ENCODE results near the gene NFE2L3.

DNA sequence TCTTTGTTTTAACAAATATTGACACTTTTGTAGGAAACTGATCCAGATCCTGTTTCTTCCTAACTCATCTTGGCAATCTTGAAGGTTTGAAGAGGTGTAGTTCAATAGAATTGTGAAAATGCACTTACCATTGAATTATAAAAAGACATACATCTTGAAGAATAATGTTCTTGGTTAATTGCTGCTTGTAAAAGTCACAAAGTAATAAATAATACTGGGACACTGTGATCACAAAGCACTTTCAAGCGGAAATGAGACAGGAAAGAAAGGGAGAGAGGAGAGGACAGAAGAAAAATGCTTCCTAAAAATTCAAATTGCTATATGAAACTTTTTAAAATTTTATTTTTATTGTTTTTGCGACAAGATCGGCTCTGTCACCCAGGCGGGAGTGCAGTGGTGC is 15.2 kb upstream of the NFE2L3 start:
- TF ChIP-seq, protein P1, sequence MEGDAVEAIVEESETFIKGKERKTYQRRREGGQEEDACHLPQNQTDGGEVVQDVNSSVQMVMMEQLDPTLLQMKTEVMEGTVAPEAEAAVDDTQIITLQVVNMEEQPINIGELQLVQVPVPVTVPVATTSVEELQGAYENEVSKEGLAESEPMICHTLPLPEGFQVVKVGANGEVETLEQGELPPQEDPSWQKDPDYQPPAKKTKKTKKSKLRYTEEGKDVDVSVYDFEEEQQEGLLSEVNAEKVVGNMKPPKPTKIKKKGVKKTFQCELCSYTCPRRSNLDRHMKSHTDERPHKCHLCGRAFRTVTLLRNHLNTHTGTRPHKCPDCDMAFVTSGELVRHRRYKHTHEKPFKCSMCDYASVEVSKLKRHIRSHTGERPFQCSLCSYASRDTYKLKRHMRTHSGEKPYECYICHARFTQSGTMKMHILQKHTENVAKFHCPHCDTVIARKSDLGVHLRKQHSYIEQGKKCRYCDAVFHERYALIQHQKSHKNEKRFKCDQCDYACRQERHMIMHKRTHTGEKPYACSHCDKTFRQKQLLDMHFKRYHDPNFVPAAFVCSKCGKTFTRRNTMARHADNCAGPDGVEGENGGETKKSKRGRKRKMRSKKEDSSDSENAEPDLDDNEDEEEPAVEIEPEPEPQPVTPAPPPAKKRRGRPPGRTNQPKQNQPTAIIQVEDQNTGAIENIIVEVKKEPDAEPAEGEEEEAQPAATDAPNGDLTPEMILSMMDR (IDR thresholded peaks at IDR 0.05; ENCODE audit: poor library complexity), result no peak
- TF ChIP-seq EZH2 (IDR thresholded peaks at IDR 0.05; ENCODE audit: borderline replicate concordance), result no peak

All from hepatocyte (in vitro differentiated cells).